ENCODE results near the gene PTCRA. TPM values are rescaled to one million over a fixed set of nuclear protein-coding genes. Genes with fewer than 3 reads are reported as not detected.

PTCRA gene
- total and polyA plus RNA-seq, 2 experiments from 2014 or later, result not detected

DNA sequence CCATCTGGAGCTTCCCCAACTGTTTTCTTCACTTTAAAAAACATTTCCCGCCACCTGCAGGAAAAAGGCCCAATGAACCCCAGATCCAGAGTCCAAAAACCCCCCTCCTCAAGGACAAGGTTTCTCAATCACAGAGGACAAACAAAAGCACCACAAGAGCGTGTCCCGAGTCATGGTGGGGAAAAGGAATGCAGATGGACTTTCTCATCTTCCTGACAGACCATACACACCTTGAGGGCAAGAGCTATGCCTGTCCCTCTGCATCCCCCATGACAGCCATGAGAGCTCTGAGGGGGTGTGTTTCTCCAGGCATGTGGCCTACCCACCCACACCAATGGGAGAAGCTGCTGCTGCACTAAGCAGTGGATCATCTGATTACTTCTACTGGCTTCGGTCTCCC is 54.1 kb downstream of the PTCRA start:
- H2AFZ ChIP-seq, result no peak overlapping the region
- TF ChIP-seq EZH2phosphoT487 (IDR thresholded peaks at IDR 0.05; ENCODE audit: insufficient read depth, low read depth), result no peak
- no peak for TF ChIP-seq EZH2 (IDR thresholded peaks at IDR 0.05; ENCODE audit: insufficient read depth, poor library complexity, severe bottlenecking)
- no peaks in the 10 kb centered on the region for H3K36me3 ChIP-seq (ENCODE audit: low read depth)
- H3F3A ChIP-seq (ENCODE audit: insufficient read depth), result peaks cover under 1% of the 10 kb centered on the region
- H3K4me3 ChIP-seq, result no peak overlapping the region
- DNase-seq, result no peak
- no peak overlapping the region for H3K9ac ChIP-seq
- H3K4me2 ChIP-seq (ENCODE audit: unreplicated experiment), result no peak overlapping the region
- H3K9me2 ChIP-seq (ENCODE audit: insufficient read depth), result no peaks in the 10 kb centered on the region
- WGBS, 2 experiments (ENCODE audit: low coverage in 1 of 2, low lambda C conversion rate in 2 of 2, missing lambda C conversion rate in 2 of 2), result 95 to 98% methylated on average over 4 of the region's 4 CpGs
- no peak overlapping the region for H3K27ac ChIP-seq
- peaks cover 6% of the 10 kb centered on the region; the same call in 1 of the 2 replicates for H3K4me1 ChIP-seq (ENCODE audit: insufficient read depth)
- H3K79me2 ChIP-seq (ENCODE audit: insufficient read depth), result peaks cover 3% of the 10 kb centered on the region; the same call in 1 of the 2 replicates
- H3K9me3 ChIP-seq (ENCODE audit: low read depth), result no peaks in the 10 kb centered on the region
- H3K27me3 ChIP-seq (replicated peaks; ENCODE audit: insufficient read depth), result no peaks in the 10 kb centered on the region
- no peaks in the 10 kb centered on the region; the same call in 1 of the 2 replicates for H4K20me1 ChIP-seq (ENCODE audit: insufficient read depth)
- in situ Hi-C loops (cut with MboI), result no loop called here

GRCh38 chr6:42970871-42971612 is 55.2 kb downstream of the PTCRA start:
- WGBS, 2 experiments (ENCODE audit: low coverage in 1 of 2, low lambda C conversion rate in 2 of 2, missing lambda C conversion rate in 2 of 2), result 83 to 84% methylated on average over 4 of the region's 4 CpGs
- H3K79me2 ChIP-seq (ENCODE audit: insufficient read depth), result peaks cover 14% of the 10 kb centered on the region
- H3K9me2 ChIP-seq (ENCODE audit: insufficient read depth), result no peaks in the 10 kb centered on the region
- peak; percentile 50 for DNase-seq
- H3F3A ChIP-seq (ENCODE audit: insufficient read depth), result peaks cover 6% of the 10 kb centered on the region
- no peak overlapping the region for H3K27ac ChIP-seq
- peaks cover 6% of the 10 kb centered on the region; the same call in 1 of the 2 replicates for H3K4me1 ChIP-seq (ENCODE audit: insufficient read depth)
- no peak for TF ChIP-seq EZH2 (IDR thresholded peaks at IDR 0.05; ENCODE audit: insufficient read depth, poor library complexity, severe bottlenecking)
- TF ChIP-seq EZH2phosphoT487 (IDR thresholded peaks at IDR 0.05; ENCODE audit: insufficient read depth, low read depth), result no peak
- H3K9me3 ChIP-seq (ENCODE audit: low read depth), result no peaks in the 10 kb centered on the region
- no peaks in the 10 kb centered on the region for H3K36me3 ChIP-seq (ENCODE audit: low read depth)
- H2AFZ ChIP-seq, result no peak overlapping the region
- no peak overlapping the region for H3K4me3 ChIP-seq
- in situ Hi-C loops (cut with MboI), result no loop called here
- H4K20me1 ChIP-seq (ENCODE audit: insufficient read depth), result no peaks in the 10 kb centered on the region; the same call in 1 of the 2 replicates
- no peak overlapping the region for H3K4me2 ChIP-seq (ENCODE audit: unreplicated experiment)
- no peaks in the 10 kb centered on the region for H3K27me3 ChIP-seq (replicated peaks; ENCODE audit: insufficient read depth)
- no peak overlapping the region for H3K9ac ChIP-seq

GRCh38 chr6:42971746-42972327 is 56.0 kb downstream of the PTCRA start:
- Histone ChIP-seq H4K20me1 (ENCODE audit: insufficient read depth) (no peaks in the 10 kb centered on the region; the same call in 1 of the 2 replicates), H3K9me2 (ENCODE audit: insufficient read depth) (no peaks in the 10 kb centered on the region), H2AFZ (no peak overlapping the region), H3K4me1 (ENCODE audit: insufficient read depth) (peaks cover 10% of the 10 kb centered on the region; the same call in 1 of the 2 replicates), H3K79me2 (ENCODE audit: insufficient read depth) (peaks cover 22% of the 10 kb centered on the region), H3K36me3 (ENCODE audit: low read depth) (no peaks in the 10 kb centered on the region; the same call in 1 of the 2 replicates), H3F3A (ENCODE audit: insufficient read depth) (peaks cover 13% of the 10 kb centered on the region), H3K27me3 (replicated peaks; ENCODE audit: insufficient read depth) (no peaks in the 10 kb centered on the region), H3K9ac (no peak overlapping the region), H3K4me2 (ENCODE audit: unreplicated experiment) (no peak overlapping the region), H3K4me3 (no peak overlapping the region), H3K9me3 (ENCODE audit: low read depth) (no peaks in the 10 kb centered on the region), H3K27ac (no peak overlapping the region)
- in situ Hi-C loops (cut with MboI), result no loop called here
- no peak for DNase-seq
- WGBS, 2 experiments (ENCODE audit: low coverage in 1 of 2, low lambda C conversion rate in 2 of 2, missing lambda C conversion rate in 2 of 2), result 76 to 82% methylated on average over 3 of the region's 3 CpGs
- TF ChIP-seq EZH2phosphoT487 (IDR thresholded peaks at IDR 0.05; ENCODE audit: insufficient read depth, low read depth) (no peak), EZH2 (IDR thresholded peaks at IDR 0.05; ENCODE audit: insufficient read depth, poor library complexity, severe bottlenecking) (no peak)

DNA sequence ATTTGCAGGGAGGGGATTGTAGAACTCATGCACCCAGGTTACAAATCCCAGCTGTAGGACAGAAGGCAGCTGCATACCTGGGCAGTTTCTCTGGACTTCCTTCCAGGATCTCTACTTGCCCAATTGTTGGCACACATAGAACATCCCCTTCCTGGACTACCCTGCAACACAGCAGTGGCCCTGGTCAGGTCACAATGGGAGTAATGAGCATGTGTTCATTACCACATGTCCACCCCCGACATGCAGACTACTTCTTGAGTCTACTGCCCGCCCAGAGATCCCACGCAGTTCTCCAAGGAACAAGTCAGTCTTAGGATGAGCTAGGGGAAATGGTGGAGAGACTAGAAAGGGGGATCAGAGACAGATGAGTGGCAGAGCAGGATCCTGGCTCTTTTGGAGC is 58.1 kb downstream of the PTCRA start:
- no peaks in the 10 kb centered on the region for H3K9me3 ChIP-seq (ENCODE audit: low read depth)
- 73 to 81% methylated on average over 3 of the region's 3 CpGs for WGBS, 2 experiments (ENCODE audit: low coverage in 1 of 2, low lambda C conversion rate in 2 of 2, missing lambda C conversion rate in 2 of 2)
- H3K9me2 ChIP-seq (ENCODE audit: insufficient read depth), result no peaks in the 10 kb centered on the region
- H3K4me3 ChIP-seq, result no peak overlapping the region
- no peak for TF ChIP-seq EZH2phosphoT487 (IDR thresholded peaks at IDR 0.05; ENCODE audit: insufficient read depth, low read depth)
- TF ChIP-seq EZH2 (IDR thresholded peaks at IDR 0.05; ENCODE audit: insufficient read depth, poor library complexity, severe bottlenecking), result no peak
- no peak overlapping the region for H3K4me2 ChIP-seq (ENCODE audit: unreplicated experiment)
- H3F3A ChIP-seq (ENCODE audit: insufficient read depth), result peaks cover 19% of the 10 kb centered on the region
- H3K79me2 ChIP-seq (ENCODE audit: insufficient read depth), result peaks cover 42% of the 10 kb centered on the region
- H2AFZ ChIP-seq, result no peak overlapping the region
- no peaks in the 10 kb centered on the region; the same call in none of the 2 replicates for H4K20me1 ChIP-seq (ENCODE audit: insufficient read depth)
- in situ Hi-C loops (cut with MboI), result no loop called here
- no peak overlapping the region for H3K9ac ChIP-seq
- no peaks in the 10 kb centered on the region; the same call in 1 of the 2 replicates for H3K36me3 ChIP-seq (ENCODE audit: low read depth)
- H3K4me1 ChIP-seq (ENCODE audit: insufficient read depth), result peaks cover 21% of the 10 kb centered on the region
- H3K27me3 ChIP-seq (replicated peaks; ENCODE audit: insufficient read depth), result no peaks in the 10 kb centered on the region
- DNase-seq, result no peak
- H3K27ac ChIP-seq, result no peak overlapping the region

All from GM23248 (cell line).